ENCODE results near the gene ADPRHL1.

DNA sequence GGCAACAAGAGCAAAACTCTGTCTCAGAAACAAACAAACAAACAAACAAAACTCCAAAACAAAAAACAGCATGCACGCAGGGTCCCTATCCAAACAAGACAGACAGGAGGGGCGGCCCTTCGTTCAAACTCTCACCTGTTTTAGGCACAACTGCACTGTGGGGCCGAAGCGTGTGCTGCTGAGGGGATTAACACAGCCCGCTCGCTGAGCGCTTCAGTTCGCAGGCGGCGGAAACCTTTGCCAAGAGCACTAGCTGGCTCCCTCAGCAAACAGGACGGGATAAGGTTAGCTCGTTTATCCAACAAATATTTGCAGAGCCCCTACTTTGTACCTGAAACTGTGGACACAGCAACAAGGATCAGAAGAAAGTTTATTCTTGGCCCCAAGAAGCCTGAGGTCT is 1.6 kb upstream of the ADPRHL1 start:
- TF ChIP-seq, protein P1, sequence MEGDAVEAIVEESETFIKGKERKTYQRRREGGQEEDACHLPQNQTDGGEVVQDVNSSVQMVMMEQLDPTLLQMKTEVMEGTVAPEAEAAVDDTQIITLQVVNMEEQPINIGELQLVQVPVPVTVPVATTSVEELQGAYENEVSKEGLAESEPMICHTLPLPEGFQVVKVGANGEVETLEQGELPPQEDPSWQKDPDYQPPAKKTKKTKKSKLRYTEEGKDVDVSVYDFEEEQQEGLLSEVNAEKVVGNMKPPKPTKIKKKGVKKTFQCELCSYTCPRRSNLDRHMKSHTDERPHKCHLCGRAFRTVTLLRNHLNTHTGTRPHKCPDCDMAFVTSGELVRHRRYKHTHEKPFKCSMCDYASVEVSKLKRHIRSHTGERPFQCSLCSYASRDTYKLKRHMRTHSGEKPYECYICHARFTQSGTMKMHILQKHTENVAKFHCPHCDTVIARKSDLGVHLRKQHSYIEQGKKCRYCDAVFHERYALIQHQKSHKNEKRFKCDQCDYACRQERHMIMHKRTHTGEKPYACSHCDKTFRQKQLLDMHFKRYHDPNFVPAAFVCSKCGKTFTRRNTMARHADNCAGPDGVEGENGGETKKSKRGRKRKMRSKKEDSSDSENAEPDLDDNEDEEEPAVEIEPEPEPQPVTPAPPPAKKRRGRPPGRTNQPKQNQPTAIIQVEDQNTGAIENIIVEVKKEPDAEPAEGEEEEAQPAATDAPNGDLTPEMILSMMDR (conservative IDR thresholded peaks at IDR 0.05; ENCODE audit: low read depth, low read length) = no peak
- no peak for TF ChIP-seq EZH2 (IDR thresholded peaks at IDR 0.05; ENCODE audit: borderline replicate concordance, low read depth, low read length, poor library complexity, severe bottlenecking)
